Myocyte (in vitro differentiated cells): ENCODE data around the gene SV2C. TPM values are rescaled to one million over a fixed set of nuclear protein-coding genes. Genes with fewer than 3 reads are reported as not detected.
"Not testable (repeated sequence)": the region's sequence is repeated elsewhere in the genome, so short reads cannot be mapped to it uniquely, and the experiment has no call there.

ENCODE experiments used
- DNase-seq: peaks from one replicate; pipeline ENCODE4 v3.0.0-alpha.2; 2012; ENCODE audit warnings: low read depth
- polyA plus RNA-seq: library from polyadenylated mRNA; unstranded; fragments of >200 nt; gene quantifications from one replicate; pipeline ENCODE4 v1.2.1, GENCODE V29; 2012; ENCODE audit warnings: missing spikeins
- total RNA-seq: library from RNA; depleted of rRNA; stranded (reverse); fragments of >200 nt; gene quantifications from 2 replicates; pipeline ENCODE4 v1.2.3, GENCODE V29; 2014

SV2C gene, protein sequence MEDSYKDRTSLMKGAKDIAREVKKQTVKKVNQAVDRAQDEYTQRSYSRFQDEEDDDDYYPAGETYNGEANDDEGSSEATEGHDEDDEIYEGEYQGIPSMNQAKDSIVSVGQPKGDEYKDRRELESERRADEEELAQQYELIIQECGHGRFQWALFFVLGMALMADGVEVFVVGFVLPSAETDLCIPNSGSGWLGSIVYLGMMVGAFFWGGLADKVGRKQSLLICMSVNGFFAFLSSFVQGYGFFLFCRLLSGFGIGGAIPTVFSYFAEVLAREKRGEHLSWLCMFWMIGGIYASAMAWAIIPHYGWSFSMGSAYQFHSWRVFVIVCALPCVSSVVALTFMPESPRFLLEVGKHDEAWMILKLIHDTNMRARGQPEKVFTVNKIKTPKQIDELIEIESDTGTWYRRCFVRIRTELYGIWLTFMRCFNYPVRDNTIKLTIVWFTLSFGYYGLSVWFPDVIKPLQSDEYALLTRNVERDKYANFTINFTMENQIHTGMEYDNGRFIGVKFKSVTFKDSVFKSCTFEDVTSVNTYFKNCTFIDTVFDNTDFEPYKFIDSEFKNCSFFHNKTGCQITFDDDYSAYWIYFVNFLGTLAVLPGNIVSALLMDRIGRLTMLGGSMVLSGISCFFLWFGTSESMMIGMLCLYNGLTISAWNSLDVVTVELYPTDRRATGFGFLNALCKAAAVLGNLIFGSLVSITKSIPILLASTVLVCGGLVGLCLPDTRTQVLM
- not detected in 2 replicates for total RNA-seq
- not detected for polyA plus RNA-seq

DNA sequence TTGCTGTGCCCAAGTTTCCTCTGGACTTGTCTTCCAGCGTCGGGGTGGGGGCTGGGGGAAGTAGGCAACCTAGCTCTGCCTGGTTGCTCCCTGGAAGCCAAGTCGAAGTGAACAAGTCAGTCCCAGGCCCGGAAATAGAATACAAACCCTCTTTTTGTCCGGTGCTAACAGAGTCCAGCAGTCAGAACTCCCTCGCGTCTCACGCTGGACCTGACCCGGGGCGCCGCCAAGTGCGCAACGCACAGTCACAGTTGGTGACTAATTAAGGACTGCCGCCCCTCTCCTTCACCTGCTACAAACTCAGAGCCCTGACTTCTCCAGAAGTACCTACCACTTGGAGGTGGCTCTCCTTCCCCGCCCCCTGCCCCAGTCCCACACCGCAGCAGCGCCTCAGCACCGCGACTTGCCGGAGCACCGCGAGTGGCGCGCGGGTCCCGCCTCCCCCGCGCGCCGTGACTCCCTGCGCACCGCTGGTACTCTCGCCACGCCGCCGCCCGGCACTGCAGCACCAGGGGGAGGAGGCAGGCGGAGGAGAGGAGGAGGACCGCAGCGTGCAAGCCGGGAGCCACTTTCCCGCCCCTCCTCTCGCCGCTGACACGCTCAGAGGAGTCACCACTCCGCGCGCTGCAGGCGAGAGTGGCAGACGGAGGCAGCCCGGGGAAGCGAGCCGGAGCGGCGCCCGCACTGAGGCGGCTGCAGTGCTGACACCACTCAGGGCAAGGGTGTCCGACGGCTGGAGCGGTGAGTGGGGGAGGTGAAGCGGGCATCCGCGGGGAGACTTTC, at the start of gene SV2C:
Gene SV2C, plus strand, starts transcription at position 612 of the 783 bp plus-strand sequence. CDS start 48,368 bp downstream, outside the sequence.
- no peak for DNase-seq

DNA sequence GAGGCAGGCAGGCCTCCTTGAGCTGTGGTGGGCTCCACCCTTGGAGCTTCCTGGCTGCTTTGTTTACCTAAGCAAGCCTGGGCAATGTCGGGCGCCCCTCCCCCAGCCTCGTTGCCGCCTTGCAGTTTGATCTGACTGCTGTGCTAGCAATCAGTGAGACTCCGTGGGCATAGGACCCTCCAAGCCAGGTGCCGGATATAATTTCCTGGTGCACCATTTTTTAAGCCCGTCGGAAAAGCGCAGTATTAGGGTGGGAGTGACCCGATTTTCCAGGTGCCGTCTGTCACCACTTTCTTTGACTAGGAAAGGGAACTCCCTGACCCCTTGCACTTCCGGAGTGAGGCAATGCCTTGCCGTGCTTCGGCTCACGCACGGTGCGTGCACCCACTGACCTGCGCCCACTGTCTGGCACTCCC, 45.4 kb upstream of the SV2C start:
- not testable (repeated sequence) for DNase-seq

DNA sequence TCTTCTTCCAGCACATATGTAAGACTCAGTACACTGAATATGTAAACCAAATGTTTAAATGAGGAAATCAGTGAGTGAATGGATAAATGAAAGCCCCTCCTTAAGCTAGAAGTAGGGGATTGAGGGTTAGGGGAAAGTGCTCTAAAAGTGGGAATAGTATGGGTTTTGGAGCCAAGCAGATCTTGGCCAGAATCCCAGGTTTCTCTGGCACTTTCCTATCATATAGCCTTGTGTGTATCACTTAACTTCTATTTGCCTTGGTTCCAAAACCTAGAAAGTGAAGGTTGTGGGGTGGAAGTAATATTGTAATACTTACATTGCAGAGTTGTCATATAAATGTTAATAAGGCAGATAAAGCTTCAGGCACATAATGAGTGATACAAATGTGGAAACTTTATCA, 45.0 kb upstream of the SV2C start:
- no peak for DNase-seq

DNA sequence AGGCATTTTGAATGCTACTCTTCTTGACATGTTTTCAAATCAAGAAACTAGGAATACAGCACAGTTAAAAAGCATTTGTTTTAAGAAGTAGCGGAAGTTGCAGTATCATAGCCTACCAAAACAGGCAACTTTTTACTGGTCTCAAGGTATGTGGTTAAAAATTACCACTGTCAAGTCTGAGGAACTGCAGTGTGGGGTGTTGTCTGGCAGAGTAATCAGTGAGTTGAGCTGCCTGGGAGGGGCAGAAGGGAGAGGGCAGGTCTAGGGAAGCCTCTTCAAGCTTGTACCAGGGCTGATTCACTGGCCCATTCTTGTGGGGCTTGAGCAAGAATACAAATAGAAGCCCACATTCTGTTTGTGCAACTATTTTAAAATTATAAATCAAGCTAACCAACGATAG, 42.4 kb upstream of the SV2C start:
- DNase-seq = no peak

DNA sequence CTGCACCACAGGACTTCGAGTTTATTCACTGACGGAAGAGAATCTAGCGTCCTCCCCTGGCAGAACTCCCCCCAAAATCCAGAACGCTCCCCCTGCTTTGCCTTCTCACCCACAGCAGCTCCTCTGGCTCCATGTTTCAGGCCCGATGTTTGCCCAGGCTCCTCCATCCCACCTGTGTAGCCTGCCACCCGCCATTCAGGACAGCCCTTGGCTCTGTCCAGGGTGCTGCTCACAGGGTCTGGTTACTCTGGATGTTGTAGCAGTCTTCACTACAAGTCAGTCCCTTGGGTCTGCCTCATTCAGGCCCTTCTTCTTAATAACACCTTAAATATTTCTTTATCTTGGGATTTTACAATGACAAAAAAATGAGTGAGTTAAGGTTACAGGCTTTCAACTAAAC, 41.3 kb upstream of the SV2C start:
- no peak for DNase-seq

DNA sequence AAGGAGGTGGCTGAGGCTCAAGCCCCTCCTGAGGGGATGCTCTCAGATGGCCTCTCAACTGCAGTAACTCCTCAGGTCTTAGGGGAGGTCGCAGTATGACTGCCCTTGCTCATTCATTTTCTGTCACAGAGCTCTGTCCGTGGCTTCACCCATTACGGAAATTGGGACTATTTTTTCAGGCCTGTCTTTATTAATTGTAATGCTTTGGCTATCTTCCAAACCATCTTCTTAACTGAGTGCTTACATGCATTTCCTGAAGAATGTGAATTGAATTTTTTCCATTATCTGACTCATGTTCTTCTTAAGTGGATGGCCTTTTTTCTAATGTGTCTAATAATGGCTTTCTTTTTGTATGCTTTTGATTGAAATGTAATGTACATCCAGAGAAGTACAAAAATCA, 36.4 kb upstream of the SV2C start:
- no peak for DNase-seq

DNA sequence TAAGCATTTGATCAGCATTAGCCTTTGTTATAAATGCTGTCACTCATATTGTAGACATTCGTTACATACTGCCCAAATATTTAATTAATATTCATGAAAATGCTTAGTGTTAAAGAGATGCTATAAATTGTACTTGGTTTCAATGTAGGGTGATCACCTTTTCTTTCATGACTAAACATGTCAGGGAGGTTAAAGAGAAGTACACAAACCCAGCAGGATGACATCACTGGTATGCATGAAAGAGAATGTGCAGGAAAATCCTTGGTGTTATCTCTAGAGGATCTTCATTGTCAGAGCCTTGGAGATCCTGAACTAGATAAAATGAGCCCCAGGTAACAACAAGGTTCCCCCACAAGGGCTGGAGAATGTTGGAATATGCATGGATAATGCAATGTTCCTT, 33.0 kb upstream of the SV2C start:
- DNase-seq = no peak

DNA sequence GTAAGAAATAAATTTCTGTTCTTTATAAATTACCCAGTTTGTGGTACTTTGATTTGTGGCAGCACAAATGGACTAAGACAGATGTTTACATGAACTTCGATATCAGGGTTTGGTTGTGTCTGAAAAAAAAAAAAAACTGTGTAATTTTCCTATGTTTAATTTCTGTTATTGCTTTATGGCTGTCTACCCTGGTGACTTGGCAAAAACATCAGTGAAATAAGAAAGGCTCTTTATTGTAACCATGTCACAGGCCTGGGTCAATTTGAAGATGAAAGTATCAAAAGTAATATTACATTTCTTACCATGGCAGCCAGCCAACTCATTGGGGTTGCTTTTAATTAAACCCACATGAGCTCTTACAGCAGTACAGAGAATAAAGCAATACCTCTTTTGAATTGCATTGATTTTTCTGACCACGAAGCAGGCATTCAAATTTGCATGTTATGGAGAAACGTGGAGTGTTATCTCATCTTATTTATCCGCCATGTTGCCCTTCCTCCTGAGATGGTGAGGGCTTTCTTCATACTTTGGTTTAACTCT, 20.6 kb upstream of the SV2C start:
- no peak for DNase-seq

DNA sequence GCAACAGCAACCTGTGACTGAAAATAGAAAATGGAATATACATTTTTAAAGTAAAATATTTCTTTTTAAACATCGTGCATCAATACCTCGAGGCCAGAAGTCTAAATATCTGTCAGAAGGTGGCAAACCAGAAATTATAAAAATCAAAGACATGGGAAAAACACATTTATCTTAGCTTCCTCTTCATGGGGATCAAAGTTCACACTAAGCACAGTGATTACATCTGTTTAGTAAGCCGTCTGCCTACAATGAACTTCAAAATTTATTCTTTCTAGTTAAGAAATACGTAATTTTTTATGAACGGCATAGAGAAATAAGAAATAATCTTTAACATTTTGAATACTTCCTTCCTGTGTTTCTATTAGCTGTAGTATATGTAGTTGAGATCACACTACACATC, 17.9 kb upstream of the SV2C start:
- DNase-seq = no peak

DNA sequence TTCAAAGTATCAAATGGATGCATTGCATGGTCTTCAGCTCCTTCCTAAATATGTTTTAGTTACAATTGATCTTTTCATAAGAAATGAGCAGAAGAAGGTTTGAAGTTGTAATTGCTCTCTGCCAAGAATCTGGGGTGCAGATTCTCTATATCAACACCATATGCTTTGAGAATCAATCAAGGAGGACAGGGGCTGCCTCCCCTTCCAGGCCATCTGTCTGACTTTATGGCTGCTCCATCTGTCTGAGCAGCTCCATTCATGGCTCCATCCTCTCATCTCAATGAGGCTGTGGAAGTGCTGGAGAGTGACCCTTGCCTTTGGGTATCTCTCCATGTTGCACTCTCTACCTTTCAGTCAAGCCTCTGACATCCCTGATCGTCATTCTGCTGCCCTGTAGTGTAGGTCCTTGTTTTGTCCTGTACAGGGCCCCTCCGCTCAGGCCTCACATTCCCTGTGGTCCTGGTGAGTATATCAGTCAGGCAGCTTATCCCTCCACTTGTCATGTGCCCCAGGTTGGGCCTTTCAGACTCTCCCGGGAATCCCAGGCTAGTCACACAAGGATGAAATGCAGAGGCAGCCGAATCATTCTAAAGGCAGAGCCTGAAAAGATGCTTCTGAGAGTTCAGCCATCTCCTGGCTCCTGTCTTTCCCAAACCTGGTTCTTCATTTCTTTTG, 14.0 kb upstream of the SV2C start:
- no peak for DNase-seq

DNA sequence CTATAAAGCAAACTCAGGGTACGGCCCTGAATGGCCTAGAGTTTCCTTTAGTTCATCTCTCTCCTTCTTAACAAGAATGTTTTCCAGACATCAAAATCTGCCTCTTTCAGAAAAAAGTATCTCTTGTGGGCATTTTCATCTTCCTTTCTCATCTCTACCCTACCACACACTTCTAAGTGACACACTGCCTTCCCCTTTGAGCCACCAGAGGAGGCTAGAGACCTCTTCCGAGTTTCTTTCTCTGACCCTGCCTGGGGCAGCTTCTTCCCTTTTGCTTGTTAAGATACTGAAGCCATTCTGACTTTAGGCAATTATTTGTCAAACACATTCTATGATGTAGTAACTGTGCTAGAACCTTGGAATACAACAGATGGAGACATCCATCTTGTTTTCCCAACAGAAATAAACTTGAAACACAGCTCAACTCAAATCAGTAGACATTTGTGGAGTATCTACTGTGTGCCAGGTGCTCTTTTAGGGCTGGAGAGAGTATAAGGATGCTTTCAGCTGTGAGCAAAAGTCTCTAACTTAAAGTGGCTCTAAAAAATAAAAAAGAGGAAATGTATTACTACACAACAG, 8.6 kb upstream of the SV2C start:
- no peak for DNase-seq

DNA sequence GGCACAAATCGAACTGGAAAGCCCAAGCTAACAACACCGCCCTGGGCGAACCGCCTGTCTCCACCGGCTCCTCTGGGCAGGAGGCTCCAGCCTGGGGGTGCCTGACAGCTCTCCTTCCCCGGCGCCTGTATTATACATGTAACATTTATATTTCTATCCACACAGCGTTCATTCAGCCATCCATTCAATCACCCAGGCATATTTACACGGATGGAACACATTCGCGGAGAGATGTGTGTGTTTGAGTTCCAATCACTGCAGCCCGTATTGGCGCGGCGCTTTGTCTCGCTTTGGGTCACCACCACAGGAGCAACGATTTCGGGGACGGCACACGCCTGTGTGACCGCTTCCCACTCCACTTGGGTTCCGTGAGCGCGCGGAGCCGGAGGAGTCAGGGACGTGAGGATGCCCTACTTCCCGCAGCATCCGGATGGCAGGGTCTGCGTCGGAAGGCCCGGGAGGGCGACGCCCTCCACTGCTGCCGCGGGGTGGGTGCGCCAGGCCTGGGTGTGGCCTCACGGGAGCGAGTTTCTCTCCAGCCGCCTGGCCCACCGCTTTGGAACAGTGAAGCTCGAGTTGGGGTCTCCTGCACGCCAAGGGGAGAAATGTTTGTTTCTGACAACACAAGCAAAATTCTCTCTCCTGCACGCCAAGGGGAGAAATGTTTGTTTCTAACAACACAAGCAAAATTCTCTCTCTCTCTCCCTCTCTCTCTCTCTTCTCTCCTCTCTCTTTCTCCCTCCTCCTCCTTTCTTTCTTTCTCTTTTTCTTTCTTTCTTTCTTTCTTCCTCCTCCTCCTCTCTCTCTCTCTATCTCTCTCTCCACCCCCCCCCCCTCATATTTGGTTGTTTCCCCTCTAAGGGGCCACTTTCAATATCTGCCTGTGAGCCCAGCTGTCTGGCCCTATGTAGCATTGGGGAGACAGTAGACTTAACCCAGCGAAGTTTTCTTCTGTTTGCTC, 1.1 kb upstream of the SV2C start:
- no peak for DNase-seq

DNA sequence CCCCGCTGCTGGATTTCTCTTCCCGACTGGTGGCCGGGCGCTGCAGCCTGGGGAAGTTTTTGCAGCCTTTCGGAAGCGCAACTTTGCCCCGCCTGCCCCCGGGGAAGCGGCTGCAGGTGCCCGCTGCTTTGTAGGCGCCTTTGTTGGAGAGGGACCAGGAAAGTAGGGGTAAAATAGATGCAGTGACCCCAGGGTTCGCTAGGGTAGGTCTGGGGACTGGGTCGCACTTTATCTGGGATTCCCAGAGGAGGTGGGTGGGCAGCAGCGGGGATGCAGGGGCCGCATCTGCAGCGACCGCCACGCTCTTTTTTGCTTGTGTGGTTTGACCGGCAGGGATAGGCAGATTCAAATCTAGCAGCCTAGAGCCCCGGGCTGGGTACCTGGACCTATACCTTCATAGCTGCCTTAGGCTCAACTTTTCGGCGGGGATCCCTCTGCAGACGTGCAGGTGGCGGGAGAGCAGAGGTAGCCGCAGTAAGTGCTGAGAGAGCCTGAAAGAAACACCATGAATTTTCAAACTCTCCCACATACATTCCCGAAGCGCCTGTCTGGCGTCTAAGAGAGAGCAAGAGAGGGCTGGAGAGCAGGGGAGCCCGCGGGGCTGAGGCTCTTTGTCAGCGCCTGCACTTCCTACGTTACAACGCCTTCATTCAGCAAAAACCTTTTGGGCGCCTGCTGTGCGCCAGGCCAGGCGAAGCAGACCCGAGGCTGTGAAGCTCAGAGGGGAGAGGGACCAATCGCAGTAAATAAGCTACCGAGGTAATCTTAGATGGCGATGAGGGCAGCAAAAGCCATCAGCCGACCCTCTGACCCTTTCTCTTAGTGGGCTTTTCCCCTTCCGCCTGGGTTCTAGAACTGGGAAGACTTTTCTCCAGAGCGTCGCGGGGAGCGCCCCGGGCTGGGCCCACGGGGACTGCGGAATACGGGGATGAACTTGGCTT, 642 bp downstream of the SV2C start:
- DNase-seq = no peak

DNA sequence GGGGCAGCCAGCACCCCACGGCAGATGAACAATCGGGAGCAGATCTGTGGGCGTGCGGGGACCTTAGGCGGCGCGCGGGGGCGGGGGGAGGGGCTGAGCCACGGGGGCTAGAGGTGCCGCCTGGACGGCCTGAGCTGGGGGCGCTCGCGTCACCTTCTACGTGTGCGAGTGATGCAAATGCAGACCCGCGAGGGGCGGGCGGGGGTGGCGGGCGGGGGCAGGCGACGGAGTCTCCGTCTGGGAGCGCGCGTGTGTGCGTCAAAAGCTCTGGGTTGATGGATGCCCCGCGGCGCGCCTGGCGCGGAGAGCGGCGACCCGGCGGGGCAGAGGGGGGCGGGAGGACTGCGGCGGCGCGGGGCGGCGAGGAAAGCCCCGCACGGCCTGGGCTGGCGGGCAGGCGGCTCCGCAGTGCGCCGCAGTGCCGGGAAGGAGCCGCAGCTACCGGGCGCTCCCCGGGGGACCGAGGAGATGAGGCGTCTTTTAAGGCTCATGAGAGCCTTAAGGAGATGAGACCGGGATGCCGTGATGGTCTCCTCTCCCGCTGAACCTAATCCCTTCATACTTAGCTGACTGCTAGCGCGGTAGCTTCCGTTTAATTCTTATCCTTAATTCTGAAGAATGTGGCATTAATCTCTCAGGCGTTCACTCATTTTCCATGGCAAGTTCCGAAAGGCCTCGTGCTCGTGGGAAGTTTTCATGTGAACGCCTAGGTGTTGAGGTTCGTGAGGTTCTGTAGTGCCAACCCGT, 1.5 kb downstream of the SV2C start:
- no peak for DNase-seq

DNA sequence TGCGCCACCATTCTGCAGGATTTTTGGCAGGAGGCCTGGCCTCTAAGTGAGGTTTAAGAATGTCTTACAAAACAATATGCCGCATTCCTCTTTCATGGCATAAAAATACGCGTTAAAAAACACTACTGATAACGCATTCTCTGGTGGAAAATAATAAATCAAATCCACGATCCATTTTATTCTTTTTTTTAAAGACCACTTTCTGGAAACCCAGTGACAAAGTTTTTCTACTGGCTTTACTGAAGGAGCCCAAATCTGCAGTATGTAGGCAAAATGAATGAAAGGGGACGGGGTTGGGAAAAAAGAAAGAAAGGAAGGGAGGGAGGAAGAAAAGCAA, 2.0 kb downstream of the SV2C start:
- no peak for DNase-seq

DNA sequence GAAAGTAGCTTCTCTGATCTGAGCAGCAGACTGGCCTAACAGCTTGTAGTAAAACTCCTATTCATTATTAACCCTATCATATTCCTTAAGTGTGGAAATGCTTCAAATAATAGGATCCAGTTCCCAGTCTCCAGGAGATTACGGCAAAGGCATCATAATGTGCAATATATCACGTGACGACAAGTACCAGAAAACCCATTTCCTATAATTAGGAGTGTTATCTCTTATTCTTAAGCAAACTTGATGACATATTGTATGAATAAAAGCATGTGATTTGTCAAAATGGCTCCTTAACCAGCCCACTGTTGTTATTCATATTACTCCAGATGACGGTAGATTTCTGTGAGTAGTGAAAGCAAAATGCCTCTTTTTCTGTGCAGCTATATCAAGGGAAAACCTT, 2.9 kb downstream of the SV2C start:
- DNase-seq = no peak

DNA sequence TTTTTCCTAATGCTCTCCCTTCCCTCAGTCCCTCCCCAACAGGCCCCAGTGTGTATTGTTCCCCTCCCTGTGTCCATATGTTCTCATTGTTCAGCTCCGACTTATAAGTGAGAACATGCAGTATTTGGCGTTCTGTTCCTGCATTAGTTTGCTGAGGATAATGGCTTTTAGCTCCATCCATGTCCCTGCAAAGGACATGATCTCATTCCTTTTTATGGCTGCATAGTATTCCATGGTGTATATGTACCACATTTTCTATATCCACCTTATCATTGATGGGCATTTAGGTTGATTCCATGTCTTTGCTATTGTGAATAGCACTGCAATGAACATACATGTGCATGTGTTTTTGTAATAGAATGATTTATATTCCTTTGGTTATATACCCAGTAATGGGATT, 6.0 kb downstream of the SV2C start:
- DNase-seq = not testable (repeated sequence)

DNA sequence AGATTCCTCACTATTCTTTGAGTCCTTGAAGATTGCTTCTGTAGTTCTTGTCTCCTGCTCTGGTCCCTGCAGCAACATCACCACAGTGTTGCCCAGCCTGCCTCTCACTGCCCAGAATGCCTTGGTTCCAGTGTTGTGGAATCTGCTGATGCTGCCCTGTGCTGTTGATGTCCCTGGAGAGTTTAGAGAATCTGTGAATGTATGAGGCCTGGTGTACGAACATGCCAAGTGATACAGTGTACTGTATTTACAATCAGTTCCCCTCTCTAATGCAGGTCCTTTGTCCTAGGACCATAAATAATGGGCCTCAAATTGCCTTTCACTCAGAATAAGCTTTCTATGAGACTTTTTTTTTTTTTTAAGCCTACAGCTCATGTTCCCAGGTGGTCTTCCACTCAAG, 8.2 kb downstream of the SV2C start:
- DNase-seq = no peak
